IMR-90 (cell line): ENCODE measurements around the gene TMEM107. TPM values are rescaled to one million over a fixed set of nuclear protein-coding genes. Genes with fewer than 3 reads are reported as not detected.

Source experiments
- ATAC-seq: fragments of 200-7000 bp; cut with Tn5 transposase; 2 replicates; pipeline ENCODE4 v1.9.1; 2020; ENCODE audit warnings: low read depth, mild to moderate bottlenecking, moderate library complexity
- BruUV-seq: library from RNA; stranded (reverse); fragments of 400-500 nt; replicated peaks from 2 replicates; lab custom pipeline; 2021; lab: Mats Ljungman, UMichigan
- CTCF ChIA-PET: fragments of 300-600 bp; formaldehyde crosslinking; extraction: SDS; loops from one replicate; lab custom pipeline; 2021; ENCODE audit warnings: antibody characterized with exemption; lab: Yijun Ruan, JAX
- POLR2A ChIA-PET: fragments of 300-600 bp; sonication (Branson Sonifier 250); formaldehyde crosslinking; loops from one replicate; lab custom pipeline; 2022; ENCODE audit warnings: antibody characterized with exemption; ENCODE audit not compliant: unreplicated experiment; lab: Charles Lee
- DNase-seq: peaks from one replicate; pipeline ENCODE4 v3.0.0; 2013
- H2AFZ ChIP-seq: replicated peaks from 2 replicates; pipeline ENCODE3; 2013; ENCODE audit warnings: low read length, mild to moderate bottlenecking; ENCODE audit not compliant: poor library complexity
- H2AK5ac ChIP-seq: 2 replicates; pipeline ENCODE4 v1.6.1; 2013; ENCODE audit warnings: low read depth, low read length, inconsistent platforms
- H2AK9ac ChIP-seq: replicated peaks from 2 replicates; pipeline ENCODE3; 2013; ENCODE audit warnings: mild to moderate bottlenecking, low read depth, low read length, moderate library complexity; ENCODE audit not compliant: poor library complexity
- H2BK120ac ChIP-seq: 2 replicates; pipeline ENCODE4 v1.6.1; 2013; ENCODE audit warnings: low read depth, low read length, inconsistent platforms
- H2BK15ac ChIP-seq: 3 replicates; pipeline ENCODE4 v1.6.1; 2013; ENCODE audit warnings: low read depth, low read length, inconsistent platforms
- H2BK20ac ChIP-seq: 2 replicates; pipeline ENCODE4 v1.6.1; 2013; ENCODE audit warnings: low read depth, mild to moderate bottlenecking, inconsistent platforms, low read length, moderate library complexity
- H2BK5ac ChIP-seq: 2 replicates; pipeline ENCODE4 v1.6.1; 2013; ENCODE audit warnings: mild to moderate bottlenecking, low read depth, low read length, inconsistent platforms; ENCODE audit not compliant: poor library complexity, severe bottlenecking
- H3K14ac ChIP-seq: replicated peaks from 2 replicates; pipeline ENCODE4 v1.6.1; 2013; ENCODE audit warnings: low read depth, low read length, inconsistent platforms
- H3K18ac ChIP-seq: 2 replicates; pipeline ENCODE4 v1.6.1; 2013; ENCODE audit warnings: low read depth, low read length, control low read depth
- H3K23ac ChIP-seq: 2 replicates; pipeline ENCODE4 v1.6.1; 2013; ENCODE audit warnings: low read depth, low read length, inconsistent platforms
- H3K27ac ChIP-seq: 2 replicates; pipeline ENCODE4 v1.5.1; 2013; ENCODE audit warnings: mild to moderate bottlenecking, control low read depth, low read length; ENCODE audit not compliant: insufficient read depth
- H3K27me3 ChIP-seq: 2 replicates; pipeline ENCODE4 v1.6.1; 2013; ENCODE audit warnings: low read length; ENCODE audit not compliant: control insufficient read depth, insufficient read depth
- H3K36me3 ChIP-seq: 2 replicates; pipeline ENCODE4 v1.6.1; 2013; ENCODE audit warnings: low read length, mixed read lengths; ENCODE audit not compliant: control insufficient read depth, insufficient read depth
- H3K4ac ChIP-seq: 2 replicates; pipeline ENCODE4 v1.6.1; 2013; ENCODE audit warnings: low read depth, low read length, inconsistent platforms
- H3K4me1 ChIP-seq: 2 replicates; pipeline ENCODE4 v1.6.1; 2013; ENCODE audit warnings: low read length, mixed read lengths; ENCODE audit not compliant: control insufficient read depth, insufficient read depth
- H3K4me2 ChIP-seq: 2 replicates; pipeline ENCODE4 v1.6.1; 2013; ENCODE audit warnings: low read depth, mild to moderate bottlenecking, control low read depth, low read length, moderate library complexity
- H3K4me3 ChIP-seq: 2 replicates; pipeline ENCODE4 v1.5.1; 2013; ENCODE audit warnings: low read depth, mild to moderate bottlenecking, control low read depth, low read length, moderate library complexity; ENCODE audit not compliant: insufficient read depth
- H3K56ac ChIP-seq: 2 replicates; pipeline ENCODE4 v1.6.1; 2013; ENCODE audit warnings: low read length, inconsistent platforms; ENCODE audit not compliant: insufficient read depth; ENCODE audit errors: extremely low read depth
- H3K79me1 ChIP-seq, 2 experiments: 2 replicates each; pipeline ENCODE4 v1.6.1; 2013; ENCODE audit warnings: low read length in 2 of 2, inconsistent platforms in 1 of 2, low read depth in 1 of 2
- H3K9ac ChIP-seq: 2 replicates; pipeline ENCODE4 v1.6.1; 2013; ENCODE audit warnings: low read depth, low read length, control low read depth
- H3K9me1 ChIP-seq: 2 replicates; pipeline ENCODE4 v1.6.1; 2013; ENCODE audit warnings: low read length, inconsistent platforms; ENCODE audit not compliant: insufficient read depth
- H3K9me3 ChIP-seq: 2 replicates; pipeline ENCODE4 v1.6.1; 2013; ENCODE audit warnings: low read length; ENCODE audit not compliant: control insufficient read depth, insufficient read depth
- H4K20me1 ChIP-seq: 2 replicates; pipeline ENCODE4 v1.6.1; 2013; ENCODE audit warnings: low read length, inconsistent platforms; ENCODE audit not compliant: insufficient read depth
- H4K5ac ChIP-seq: 2 replicates; pipeline ENCODE4 v1.6.1; 2013; ENCODE audit warnings: mild to moderate bottlenecking, low read depth, low read length, control low read depth
- H4K8ac ChIP-seq, 2 experiments: 2 replicates each; pipeline ENCODE4 v1.6.1; 2013; ENCODE audit warnings: low read depth in 2 of 2, low read length in 2 of 2, control low read depth in 1 of 2, inconsistent platforms in 1 of 2
- H4K91ac ChIP-seq: 2 replicates; pipeline ENCODE4 v1.6.1; 2013; ENCODE audit warnings: low read depth, low read length, inconsistent platforms; ENCODE audit not compliant: insufficient read depth
- BHLHE40 ChIP-seq: fragments of 150-350 bp; IDR thresholded peaks from 2 replicates; pipeline ENCODE4 v1.6.1; 2016; ENCODE audit warnings: mild to moderate bottlenecking, low read depth, low read length
- CEBPB ChIP-seq: IDR thresholded peaks from 2 replicates; pipeline ENCODE4 v1.6.1; 2012; ENCODE audit warnings: low read depth, low read length, improper control_type of control experiment
- CHD1 ChIP-seq: IDR thresholded peaks from 2 replicates; pipeline ENCODE4 v1.6.1; 2012; ENCODE audit warnings: low read depth, low read length, improper control_type of control experiment
- CTCF ChIP-seq: conservative IDR thresholded peaks from 2 replicates; pipeline ENCODE4 v1.5.1; 2012; ENCODE audit warnings: mild to moderate bottlenecking, low read depth, low read length, improper control_type of control experiment
- FOS ChIP-seq: fragments of 150-350 bp; IDR thresholded peaks from 2 replicates; pipeline ENCODE4 v1.6.1; 2016; ENCODE audit warnings: low read depth, low read length
- MAFK ChIP-seq: IDR thresholded peaks from 2 replicates; pipeline ENCODE4 v1.6.1; 2012; ENCODE audit warnings: low read depth, low read length, improper control_type of control experiment
- MAZ ChIP-seq: IDR thresholded peaks from 2 replicates; pipeline ENCODE4 v1.6.1; 2012; ENCODE audit warnings: low read depth, mild to moderate bottlenecking, low read length, improper control_type of control experiment, moderate library complexity, borderline replicate concordance
- MXI1 ChIP-seq: IDR thresholded peaks from 2 replicates; pipeline ENCODE4 v1.6.1; 2012; ENCODE audit warnings: low read depth, mild to moderate bottlenecking, low read length, moderate library complexity, borderline replicate concordance
- NFE2L2 ChIP-seq: fragments of 150-350 bp; IDR thresholded peaks from 2 replicates; pipeline ENCODE4 v1.6.1; 2016; ENCODE audit warnings: low read depth, mild to moderate bottlenecking, low read length
- POLR2A ChIP-seq: IDR thresholded peaks from 2 replicates; pipeline ENCODE4 v1.6.1; 2012; ENCODE audit warnings: mild to moderate bottlenecking, low read depth, low read length
- RAD21 ChIP-seq: IDR thresholded peaks from 2 replicates; pipeline ENCODE4 v1.6.1; 2012; ENCODE audit warnings: low read length, improper control_type of control experiment
- RCOR1 ChIP-seq: IDR thresholded peaks from 2 replicates; pipeline ENCODE4 v1.6.1; 2012; ENCODE audit warnings: mild to moderate bottlenecking, low read length, improper control_type of control experiment; ENCODE audit not compliant: insufficient replicate concordance
- RFX5 ChIP-seq: IDR thresholded peaks from 2 replicates; pipeline ENCODE4 v1.8.0; 2012; ENCODE audit warnings: low read depth, mild to moderate bottlenecking, low read length, moderate library complexity
- SMC3 ChIP-seq: fragments of 150-350 bp; IDR thresholded peaks from 2 replicates; pipeline ENCODE4 v1.6.1; 2016; ENCODE audit warnings: low read depth, mild to moderate bottlenecking, antibody characterized with exemption, low read length, moderate library complexity
- WGBS, 2 experiments: methylation state at CpG; one replicate each; pipeline versions ENCODE4 v1.1.5 to v1.1.7; 2013; ENCODE audit warnings: missing lambda C conversion rate in 2 of 2; ENCODE audit not compliant: insufficient read length in 1 of 2; ENCODE audit errors: extremely low coverage in 2 of 2; 5-methylcytosine and 5-hydroxymethylcytosine counted together
- dilution Hi-C: fragments of 300-500 bp; cut with HindIII; formaldehyde crosslinking; loops from one replicate; pipeline ENCODE4 v1.14.3; 2018; ENCODE audit warnings: low sequenced_read_pairs; ENCODE audit not compliant: unreplicated experiment
- in situ Hi-C: fragments of 300-500 bp; cut with MboI; formaldehyde crosslinking; loops from 3 replicates; pipeline ENCODE4 v1.14.3; 2019; ENCODE audit warnings: low sequenced_read_pairs, inconsistent platforms, mixed read lengths
- intact Hi-C: fragments of 100-400 bp; cut with micrococcal nuclease; formaldehyde crosslinking; loops from 2 replicates; pipeline ENCODE4 v1.10.0; 2022
- polyA plus RNA-seq, 3 experiments: library from polyadenylated mRNA; depleted of rRNA; stranded (reverse); fragments of >200 nt; gene quantifications; 2 replicates each; pipeline ENCODE4 v1.2.3, GENCODE V29; 2012; ENCODE audit warnings: low replicate concordance in 1 of 3
- total RNA-seq: library from RNA; depleted of rRNA; stranded (reverse); fragments of >200 nt; gene quantifications from 2 replicates; pipeline ENCODE4 v1.2.3, GENCODE V29; 2012
- TF ChIP-seq, protein P1 (sequence below): fragments of 150-350 bp; IDR thresholded peaks from 2 replicates; pipeline ENCODE4 v1.6.1; 2017; ENCODE audit warnings: mild to moderate bottlenecking, antibody characterized with exemption, low read length, low read depth
- TF ChIP-seq, protein P2 (sequence below): fragments of 150-350 bp; IDR thresholded peaks from 2 replicates; pipeline ENCODE4 v1.6.1; 2016; ENCODE audit warnings: low read depth, mild to moderate bottlenecking, low read length, moderate library complexity, borderline replicate concordance

TMEM107 gene
- total and polyA plus RNA-seq, 2 of the 4 experiments (the other 2 are of a cell fraction) = 12.9 to 14.3 TPM

GRCh38 chr17:8160224-8160577 lies 16.0 kb downstream of the TMEM107 start:
- intact Hi-C loops (no loop called here), in situ Hi-C loops (loop anchor here (25.0 kb wide), 1 partner anchor 923 kb away; the partner anchor contains the start of genes DVL2, GABARAP and PHF23), dilution Hi-C loops (no loop called here)
- Histone ChIP-seq H4K5ac (no peak overlapping the region), H3K9ac (no peak overlapping the region), H3K36me3 (peaks cover 15% of the 10 kb centered on the region), H3K9me3 (no peaks in the 10 kb centered on the region), H3K27me3 (no peaks in the 10 kb centered on the region), H3K18ac (no peak overlapping the region), H3K9me1 (peaks cover 14% of the 10 kb centered on the region), H3K4me2 (no peak overlapping the region), H2BK5ac (no peak overlapping the region), H4K8ac (no peak overlapping the region), H3K4me1 (peaks cover 30% of the 10 kb centered on the region), H2BK20ac (no peak overlapping the region), H3K27ac (no peak overlapping the region), H2AK5ac (no peak overlapping the region), H2BK15ac (no peak overlapping the region), H3K4me3 (no peak overlapping the region), H3K23ac (no peak overlapping the region), H3K14ac (no peak overlapping the region), H2AFZ (no peak overlapping the region), H2AK9ac (no peak overlapping the region), H3K56ac (no peak overlapping the region), H3K4ac (no peak overlapping the region), H2BK120ac (no peak overlapping the region), H4K91ac (no peak overlapping the region), H4K20me1 (peaks cover 14% of the 10 kb centered on the region), H3K79me1 (peaks cover 21 to 48% of the 10 kb centered on the region in 2 experiments)
- CTCF ChIA-PET = no interaction called here
- BruUV-seq = TSS peak; percentile 73
- WGBS, 2 experiments = 100% methylated on average over 2 of the region's 4 CpGs; no CpG with 5 or more reads in 1 of the 2 experiments
- POLR2A ChIA-PET = no interaction called here
- DNase-seq (no peak), ATAC-seq (no peak)
- TF ChIP-seq MAFK = no peak
- TF ChIP-seq, protein P1, sequence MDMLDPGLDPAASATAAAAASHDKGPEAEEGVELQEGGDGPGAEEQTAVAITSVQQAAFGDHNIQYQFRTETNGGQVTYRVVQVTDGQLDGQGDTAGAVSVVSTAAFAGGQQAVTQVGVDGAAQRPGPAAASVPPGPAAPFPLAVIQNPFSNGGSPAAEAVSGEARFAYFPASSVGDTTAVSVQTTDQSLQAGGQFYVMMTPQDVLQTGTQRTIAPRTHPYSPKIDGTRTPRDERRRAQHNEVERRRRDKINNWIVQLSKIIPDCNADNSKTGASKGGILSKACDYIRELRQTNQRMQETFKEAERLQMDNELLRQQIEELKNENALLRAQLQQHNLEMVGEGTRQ = no peak
- no peak for TF ChIP-seq CHD1
- TF ChIP-seq, protein P2, sequence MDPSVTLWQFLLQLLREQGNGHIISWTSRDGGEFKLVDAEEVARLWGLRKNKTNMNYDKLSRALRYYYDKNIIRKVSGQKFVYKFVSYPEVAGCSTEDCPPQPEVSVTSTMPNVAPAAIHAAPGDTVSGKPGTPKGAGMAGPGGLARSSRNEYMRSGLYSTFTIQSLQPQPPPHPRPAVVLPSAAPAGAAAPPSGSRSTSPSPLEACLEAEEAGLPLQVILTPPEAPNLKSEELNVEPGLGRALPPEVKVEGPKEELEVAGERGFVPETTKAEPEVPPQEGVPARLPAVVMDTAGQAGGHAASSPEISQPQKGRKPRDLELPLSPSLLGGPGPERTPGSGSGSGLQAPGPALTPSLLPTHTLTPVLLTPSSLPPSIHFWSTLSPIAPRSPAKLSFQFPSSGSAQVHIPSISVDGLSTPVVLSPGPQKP = no peak
- no peak for TF ChIP-seq RCOR1
- no peak for TF ChIP-seq RAD21
- TF ChIP-seq BHLHE40 = no peak
- no peak for TF ChIP-seq SMC3
- no peak for TF ChIP-seq MXI1
- TF ChIP-seq MAZ = no peak
- no peak for TF ChIP-seq FOS
- TF ChIP-seq CTCF = no peak
- TF ChIP-seq RFX5 = no peak
- TF ChIP-seq CEBPB = no peak
- TF ChIP-seq POLR2A = no peak
- TF ChIP-seq NFE2L2 = no peak
